ENCODE measurements around the gene GALNT9.
"Not testable (repeated sequence)": the region's sequence is repeated elsewhere in the genome, so short reads cannot be mapped to it uniquely, and the experiment has no call there.

Gene GALNT9

GRCh38 chr12:132270969-132271754, 58.2 kb downstream of the GALNT9 start:
- H3K9ac ChIP-seq = no peak overlapping the region
- 0 out of 2 replicates have a peak, but pooled peaks cover 10% of the 10 kb centered on the region for H3K4me1 ChIP-seq
- peaks cover 35% of the 10 kb centered on the region for H3K27me3 ChIP-seq
- H3K4me3 ChIP-seq = no peak overlapping the region
- H3K36me3 ChIP-seq = no peaks in the 10 kb centered on the region
- peak overlapping the region; percentile 26 for H3K4me2 ChIP-seq
- TF ChIP-seq Cebpa-rat (IDR thresholded peaks at IDR 0.05) = no peak
- H3K27ac ChIP-seq = no peak overlapping the region
- H4K20me1 ChIP-seq = no peaks in the 10 kb centered on the region
- H3K9me3 ChIP-seq = no peaks in the 10 kb centered on the region

DNA sequence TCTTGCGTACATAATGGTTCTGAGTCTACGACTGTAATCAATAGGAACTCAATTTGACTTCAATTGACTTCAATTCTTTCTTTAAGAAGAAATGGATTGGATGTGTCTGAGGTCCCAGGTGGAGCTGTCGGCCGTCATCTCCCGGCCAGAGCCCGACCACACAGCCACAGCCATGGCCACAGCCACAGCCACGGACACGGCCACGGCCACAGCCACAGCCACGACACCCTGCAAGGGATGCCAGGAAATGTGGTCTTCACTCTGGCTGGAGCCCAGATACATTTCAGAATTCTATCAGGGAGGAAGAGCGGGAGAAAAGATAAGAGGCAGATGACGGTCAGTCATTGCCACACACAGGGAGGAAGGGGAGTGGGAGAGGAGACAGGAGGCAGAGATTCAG, 58.9 kb downstream of the GALNT9 start:
- no peaks in the 10 kb centered on the region for H3K36me3 ChIP-seq
- peak overlapping the region; percentile 26 for H3K4me2 ChIP-seq
- H3K4me1 ChIP-seq = 0 out of 2 replicates have a peak, but pooled peaks cover 10% of the 10 kb centered on the region
- no peak overlapping the region for H3K27ac ChIP-seq
- H4K20me1 ChIP-seq = no peaks in the 10 kb centered on the region
- peaks cover 35% of the 10 kb centered on the region for H3K27me3 ChIP-seq
- H3K4me3 ChIP-seq = no peak overlapping the region
- H3K9ac ChIP-seq = no peak overlapping the region
- H3K9me3 ChIP-seq = no peaks in the 10 kb centered on the region
- no peak for TF ChIP-seq Cebpa-rat (IDR thresholded peaks at IDR 0.05)

GRCh38 chr12:132269271-132269968, 60.0 kb downstream of the GALNT9 start:
- H3K27ac ChIP-seq = no peak overlapping the region
- H3K36me3 ChIP-seq = no peaks in the 10 kb centered on the region
- H3K4me1 ChIP-seq = 0 out of 2 replicates have a peak, but pooled peaks cover 10% of the 10 kb centered on the region
- H3K9me3 ChIP-seq = no peaks in the 10 kb centered on the region
- H3K9ac ChIP-seq = no peak overlapping the region
- H3K27me3 ChIP-seq = peaks cover 35% of the 10 kb centered on the region
- H3K4me2 ChIP-seq = no peak overlapping the region
- no peak overlapping the region for H3K4me3 ChIP-seq
- H4K20me1 ChIP-seq = no peaks in the 10 kb centered on the region
- TF ChIP-seq Cebpa-rat (IDR thresholded peaks at IDR 0.05) = no peak

DNA sequence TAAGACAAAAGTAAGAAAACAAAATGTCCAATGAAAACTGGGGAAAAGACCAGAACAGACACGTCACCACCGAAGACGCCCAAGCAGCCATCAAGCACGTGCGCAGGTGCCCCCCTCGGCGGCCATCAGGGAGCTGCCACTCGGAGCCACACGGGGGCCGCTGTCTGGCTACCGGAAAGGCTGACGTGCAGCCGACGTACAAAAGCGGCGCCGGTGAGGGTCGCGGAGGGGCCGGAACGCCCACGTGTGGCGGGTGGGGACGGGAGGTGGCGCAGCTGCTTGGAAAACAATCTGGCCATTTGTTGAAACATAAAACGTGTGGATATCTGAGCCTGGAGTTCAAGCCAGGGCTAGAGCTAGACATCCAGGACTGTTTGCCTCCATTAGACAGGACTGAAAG, 60.7 kb downstream of the GALNT9 start:
- H3K27ac ChIP-seq = no peak overlapping the region
- H3K4me3 ChIP-seq = no peak overlapping the region
- no peak overlapping the region for H3K9ac ChIP-seq
- H4K20me1 ChIP-seq = no peaks in the 10 kb centered on the region
- H3K4me2 ChIP-seq = no peak overlapping the region
- H3K27me3 ChIP-seq = peaks cover 35% of the 10 kb centered on the region
- peaks cover 15% of the 10 kb centered on the region for H3K4me1 ChIP-seq
- H3K9me3 ChIP-seq = no peaks in the 10 kb centered on the region
- no peak for TF ChIP-seq Cebpa-rat (IDR thresholded peaks at IDR 0.05)
- H3K36me3 ChIP-seq = no peaks in the 10 kb centered on the region

DNA sequence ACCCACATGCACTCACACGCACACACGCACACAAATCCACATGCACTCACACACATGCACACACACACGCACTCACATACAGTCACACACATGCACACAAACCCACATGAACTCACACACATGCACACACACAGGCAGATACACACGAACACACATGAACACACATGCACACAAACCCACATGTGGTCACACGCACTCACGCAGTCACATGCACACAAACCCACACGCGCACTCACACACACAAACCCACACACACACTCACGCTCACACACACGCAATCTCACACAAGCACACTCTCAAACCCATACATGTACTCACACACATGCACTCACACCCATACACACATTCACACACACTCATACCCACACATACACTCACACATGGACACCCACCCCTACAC, 61.5 kb downstream of the GALNT9 start:
- H3K9ac ChIP-seq = no peak overlapping the region
- H3K36me3 ChIP-seq = no peaks in the 10 kb centered on the region
- no peak for TF ChIP-seq Cebpa-rat (IDR thresholded peaks at IDR 0.05)
- H3K27me3 ChIP-seq = peaks cover 35% of the 10 kb centered on the region
- peaks cover 23% of the 10 kb centered on the region for H3K4me1 ChIP-seq
- H3K4me3 ChIP-seq = no peak overlapping the region
- no peaks in the 10 kb centered on the region for H3K9me3 ChIP-seq
- H3K27ac ChIP-seq = no peak overlapping the region
- no peaks in the 10 kb centered on the region for H4K20me1 ChIP-seq
- H3K4me2 ChIP-seq = no peak overlapping the region

GRCh38 chr12:132266802-132267201, 62.6 kb downstream of the GALNT9 start:
- H3K9me3 ChIP-seq = no peaks in the 10 kb centered on the region
- no peak overlapping the region for H3K9ac ChIP-seq
- H3K4me1 ChIP-seq = peaks cover 30% of the 10 kb centered on the region
- no peak for TF ChIP-seq Cebpa-rat (IDR thresholded peaks at IDR 0.05)
- H3K4me3 ChIP-seq = no peak overlapping the region
- no peaks in the 10 kb centered on the region for H4K20me1 ChIP-seq
- no peaks in the 10 kb centered on the region for H3K36me3 ChIP-seq
- no peak overlapping the region for H3K27ac ChIP-seq
- peaks cover 29% of the 10 kb centered on the region for H3K27me3 ChIP-seq
- H3K4me2 ChIP-seq = no peak overlapping the region

GRCh38 chr12:132266370-132266769, 63.0 kb downstream of the GALNT9 start:
- H3K4me1 ChIP-seq = peaks cover 35% of the 10 kb centered on the region
- no peak for TF ChIP-seq Cebpa-rat (IDR thresholded peaks at IDR 0.05)
- no peaks in the 10 kb centered on the region for H3K9me3 ChIP-seq
- peaks cover 24% of the 10 kb centered on the region for H3K27me3 ChIP-seq
- no peaks in the 10 kb centered on the region for H4K20me1 ChIP-seq
- H3K27ac ChIP-seq = no peak overlapping the region
- H3K36me3 ChIP-seq = no peaks in the 10 kb centered on the region
- H3K9ac ChIP-seq = no peak overlapping the region
- H3K4me2 ChIP-seq = no peak overlapping the region
- no peak overlapping the region for H3K4me3 ChIP-seq

DNA sequence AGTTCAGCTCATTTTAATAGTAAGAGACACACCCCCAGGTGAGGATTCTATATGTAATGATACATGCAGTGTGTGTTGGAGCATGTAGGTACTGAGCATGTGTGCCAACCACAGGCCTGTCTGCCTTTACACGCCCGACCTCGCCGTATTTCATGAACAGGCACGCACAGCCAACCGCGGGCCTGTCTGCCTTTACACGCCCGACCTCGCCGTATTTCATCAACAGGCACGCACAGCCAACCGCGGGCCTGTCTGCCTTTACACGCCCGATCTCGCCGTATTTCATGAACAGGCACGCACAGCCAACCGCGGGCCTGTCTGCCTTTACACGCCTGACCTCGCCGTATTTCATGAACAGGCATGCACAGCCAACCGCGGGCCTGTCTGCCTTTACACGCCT, 63.6 kb downstream of the GALNT9 start:
- not testable (repeated sequence) for H3K27ac ChIP-seq, H3K4me3 ChIP-seq, H3K36me3 ChIP-seq, H3K9ac ChIP-seq, H3K4me2 ChIP-seq, H4K20me1 ChIP-seq, H3K9me3 ChIP-seq
- Histone ChIP-seq H3K27me3 (peaks cover 19% of the 10 kb centered on the region), H3K4me1 (peaks cover 37% of the 10 kb centered on the region)

DNA sequence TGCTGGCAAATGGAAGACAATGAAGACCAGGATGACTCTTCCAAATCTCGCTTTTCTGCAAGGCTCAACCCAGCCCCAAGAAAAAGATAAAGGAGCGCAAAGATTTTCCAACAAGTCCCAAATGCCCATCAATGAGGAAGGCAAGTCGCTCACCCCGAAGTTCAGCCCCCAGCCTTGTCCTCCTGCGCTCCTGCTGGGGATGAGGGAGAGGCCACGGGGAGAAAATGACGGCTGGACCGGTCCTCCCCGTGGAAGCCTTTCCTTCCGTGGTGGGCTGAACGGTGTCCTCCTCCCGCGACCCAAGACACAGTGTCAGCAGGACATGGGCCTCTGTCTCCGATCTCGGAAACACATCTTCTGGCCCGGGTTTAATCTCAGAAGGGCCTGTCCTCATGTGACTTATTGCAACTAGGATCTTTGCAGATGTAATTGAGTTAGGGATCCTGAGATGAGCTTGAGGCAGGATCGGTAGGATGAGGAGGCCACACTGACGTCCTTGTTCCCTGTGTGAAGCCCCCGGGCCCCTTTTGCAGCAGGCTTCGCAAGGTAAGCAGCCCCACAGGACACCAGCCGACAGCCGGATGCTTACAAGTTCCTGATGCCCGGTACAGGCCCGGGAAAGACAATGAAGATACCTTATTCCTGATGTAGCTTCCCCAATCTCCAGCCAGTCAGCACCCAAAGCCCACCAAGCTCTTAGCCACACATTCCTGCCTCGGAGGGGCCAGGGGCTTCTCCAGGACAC, 64.2 kb downstream of the GALNT9 start:
- peaks cover 13% of the 10 kb centered on the region for H3K27me3 ChIP-seq
- H3K27ac ChIP-seq = no peak overlapping the region
- no peaks in the 10 kb centered on the region for H3K9me3 ChIP-seq

More for the DNA sequence above, 64.2 kb downstream of the GALNT9 start:
- no peaks in the 10 kb centered on the region for H3K36me3 ChIP-seq
- H3K9ac ChIP-seq = no peak overlapping the region
- H3K4me1 ChIP-seq = peaks cover 32% of the 10 kb centered on the region
- H3K4me2 ChIP-seq = no peak overlapping the region
- no peaks in the 10 kb centered on the region for H4K20me1 ChIP-seq
- no peak for TF ChIP-seq Cebpa-rat (IDR thresholded peaks at IDR 0.05)
- no peak overlapping the region for H3K4me3 ChIP-seq
